Loucy (cell line): ENCODE measurements around the gene SIX4.
A peak's percentile ranks its signal among the peaks of the same experiment; 100 is the strongest.

Experiments used
- H2AFZ ChIP-seq: fragments of 200-600 bp; sonication (generic); 2 replicates; pipeline ENCODE4 v1.6.0; 2016; ENCODE audit warnings: antibody characterized with exemption, mild to moderate bottlenecking, low read length, moderate library complexity
- H3F3A ChIP-seq: fragments of 200-600 bp; 2 replicates; pipeline ENCODE4 v1.6.0; 2016; ENCODE audit warnings: antibody characterized with exemption, low read depth, mild to moderate bottlenecking
- H3K27me3 ChIP-seq: fragments of 200-600 bp; sonication (generic); 2 replicates; pipeline ENCODE4 v1.6.1; 2014; ENCODE audit warnings: low read length, mild to moderate bottlenecking; ENCODE audit not compliant: insufficient read depth, poor library complexity, severe bottlenecking
- H3K36me3 ChIP-seq: fragments of 200-600 bp; sonication (generic); 2 replicates; pipeline ENCODE4 v1.6.1; 2016; ENCODE audit warnings: low read length; ENCODE audit not compliant: insufficient read depth
- H3K4me1 ChIP-seq: fragments of 200-600 bp; sonication (generic); 2 replicates; pipeline ENCODE4 v1.5.1; 2014; ENCODE audit warnings: low read length, mild to moderate bottlenecking; ENCODE audit not compliant: insufficient read depth, poor library complexity, severe bottlenecking
- H3K4me2 ChIP-seq: fragments of 200-600 bp; sonication (generic); 2 replicates; pipeline ENCODE4 v1.6.0; 2014; ENCODE audit warnings: antibody characterized with exemption, low read length, low read depth, mild to moderate bottlenecking; ENCODE audit not compliant: poor library complexity, severe bottlenecking
- H3K4me3 ChIP-seq: fragments of 200-600 bp; sonication (generic); 2 replicates; pipeline ENCODE4 v1.5.1; 2014; ENCODE audit warnings: low read length, mild to moderate bottlenecking, mixed read lengths; ENCODE audit not compliant: poor library complexity, severe bottlenecking
- H3K79me2 ChIP-seq: fragments of 200-600 bp; sonication (generic); 2 replicates; pipeline ENCODE4 v1.6.1; 2014; ENCODE audit warnings: low read length; ENCODE audit not compliant: insufficient read depth
- H3K9ac ChIP-seq: fragments of 200-600 bp; sonication (generic); 2 replicates; pipeline ENCODE4 v1.6.0; 2014; ENCODE audit warnings: mild to moderate bottlenecking, low read depth, low read length, moderate library complexity; ENCODE audit not compliant: poor library complexity, severe bottlenecking
- H3K9me2 ChIP-seq: fragments of 200-600 bp; sonication (generic); replicated peaks from 2 replicates; pipeline ENCODE4 v1.6.1; 2016; ENCODE audit warnings: low read depth, low read length, mixed read lengths
- H3K9me3 ChIP-seq: fragments of 200-600 bp; sonication (generic); 2 replicates; pipeline ENCODE4 v1.6.1; 2014; ENCODE audit warnings: mild to moderate bottlenecking, antibody characterized with exemption, low read length, low read depth; ENCODE audit not compliant: insufficient read depth
- H4K20me1 ChIP-seq: fragments of 200-600 bp; sonication (generic); 2 replicates; pipeline ENCODE4 v1.6.0; 2014; ENCODE audit warnings: antibody characterized with exemption, low read length, mild to moderate bottlenecking; ENCODE audit not compliant: insufficient read depth, poor library complexity, severe bottlenecking
- CTCF ChIP-seq: fragments of 200-600 bp; sonication (generic); conservative IDR thresholded peaks from 2 replicates; pipeline ENCODE4 v1.5.1; 2014; ENCODE audit warnings: mild to moderate bottlenecking, antibody characterized with exemption, low read length
- EZH2phosphoT487 ChIP-seq: fragments of 200-600 bp; IDR thresholded peaks from 2 replicates; pipeline ENCODE4 v1.6.1; 2018; ENCODE audit warnings: antibody characterized with exemption, mild to moderate bottlenecking, moderate library complexity, borderline replicate concordance

Gene SIX4

GRCh38 chr14:60662982-60663381 lies 61.2 kb downstream of the SIX4 start:
- Histone ChIP-seq H3K4me3 (no peak overlapping the region), H3K4me2 (no peak overlapping the region), H3K9ac (no peak overlapping the region), H3K9me2 (no peaks in the 10 kb centered on the region), H3K36me3 (no peaks in the 10 kb centered on the region), H4K20me1 (no peaks in the 10 kb centered on the region), H3K27me3 (no peaks in the 10 kb centered on the region), H3K4me1 (peaks cover 11% of the 10 kb centered on the region), H3K79me2 (no peaks in the 10 kb centered on the region), H3K9me3 (no peaks in the 10 kb centered on the region), H2AFZ (peak overlapping the region; percentile 57; the same call in 1 of the 2 replicates), H3F3A (no peaks in the 10 kb centered on the region)
- no peak for TF ChIP-seq CTCF

DNA sequence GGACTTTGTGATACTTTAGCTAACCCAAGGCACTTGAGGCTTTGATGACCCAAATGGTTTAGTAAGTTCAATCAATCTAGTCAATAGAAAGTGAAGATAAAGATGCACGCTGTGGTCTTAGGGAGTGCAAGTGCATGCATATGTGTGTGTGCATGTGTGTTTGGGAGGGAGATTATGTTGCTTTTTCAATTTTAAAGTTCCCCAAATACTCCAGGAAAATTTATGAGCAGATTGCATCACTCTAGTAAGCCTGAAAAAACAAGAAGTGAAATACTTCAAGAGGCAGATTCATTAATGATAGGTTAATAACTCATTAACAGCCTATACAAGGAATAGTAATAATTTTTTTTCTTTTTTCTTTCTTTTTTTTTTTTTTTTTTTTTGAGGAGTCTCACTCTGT lies 62.4 kb downstream of the SIX4 start:
- no peaks in the 10 kb centered on the region for H3K79me2 ChIP-seq
- H3K27me3 ChIP-seq: no peaks in the 10 kb centered on the region
- no peak overlapping the region for H3K9ac ChIP-seq
- H3K4me2 ChIP-seq: no peak overlapping the region
- H3K9me3 ChIP-seq: no peaks in the 10 kb centered on the region
- no peaks in the 10 kb centered on the region for H3K9me2 ChIP-seq
- H3K4me1 ChIP-seq: peaks cover 11% of the 10 kb centered on the region
- H3K36me3 ChIP-seq: no peaks in the 10 kb centered on the region
- no peaks in the 10 kb centered on the region for H4K20me1 ChIP-seq
- no peak overlapping the region for H3K4me3 ChIP-seq
- no peak overlapping the region for H2AFZ ChIP-seq
- TF ChIP-seq CTCF: no peak
- no peak for TF ChIP-seq EZH2phosphoT487
- H3F3A ChIP-seq: no peaks in the 10 kb centered on the region
